Measurements from ENCODE around the gene TTC22. TPM values are rescaled to one million over a fixed set of nuclear protein-coding genes. Genes with fewer than 3 reads are reported as not detected.
"Not testable (repeated sequence)": the region's sequence is repeated elsewhere in the genome, so short reads cannot be mapped to it uniquely, and the experiment has no call there.

The TTC22 gene
- total RNA-seq, 2 donors from 2014 or later: 1.4 to 9.6 TPM

GRCh38 chr1:54781023-54781723, 19.9 kb downstream of the TTC22 start:
- H3K36me3 Mint-ChIP-seq: no peaks in the 10 kb centered on the region
- no peak for ATAC-seq

DNA sequence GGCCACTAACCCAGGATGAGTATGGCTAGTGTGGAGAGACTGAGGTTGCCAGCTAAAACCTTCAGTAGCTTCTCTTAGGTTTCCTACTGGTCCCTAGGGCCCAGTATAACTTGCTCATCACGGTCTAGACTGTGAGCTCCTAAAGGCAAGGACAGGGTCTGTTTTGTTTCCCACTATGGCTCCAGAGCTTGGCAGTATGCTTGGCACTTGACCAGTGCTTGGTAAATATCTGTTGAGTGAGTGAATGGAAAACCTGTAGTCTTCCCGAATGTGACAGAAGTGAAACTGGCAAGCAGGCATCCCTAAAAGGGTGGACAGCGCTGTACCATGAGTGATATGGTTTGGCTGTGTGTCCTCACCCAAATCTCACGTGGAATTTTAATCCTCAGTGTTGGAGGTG, 23.7 kb downstream of the TTC22 start:
- no peaks in the 10 kb centered on the region for H3K9me3 Mint-ChIP-seq
- no peaks in the 10 kb centered on the region for H3K36me3 Mint-ChIP-seq
- ATAC-seq: no peak
- no peak for DNase-seq (ENCODE audit: low spot score in 2 of 2)
- H3K27ac Mint-ChIP-seq: no peak overlapping the region

More at GRCh38 chr1:54781023-54781723, 19.9 kb downstream of the TTC22 start:
- no peak for DNase-seq (ENCODE audit: low spot score in 2 of 2)
- no peaks in the 10 kb centered on the region for H3K9me3 Mint-ChIP-seq
- no peak overlapping the region for H3K27ac Mint-ChIP-seq

GRCh38 chr1:54777011-54777410, 24.1 kb downstream of the TTC22 start:
- DNase-seq (ENCODE audit: low spot score in 2 of 2): no peak
- Mint-ChIP-seq H3K9me3 (no peaks in the 10 kb centered on the region), H3K36me3 (no peaks in the 10 kb centered on the region), H3K27ac (no peak overlapping the region)
- no peak for ATAC-seq

- ATAC-seq; H3K36me3 Mint-ChIP-seq; DNase-seq (ENCODE audit: low spot score in 2 of 2); H3K9me3 Mint-ChIP-seq: not testable (repeated sequence)
- peak overlapping the region in 1 of 2 donors; percentile 52 for H3K27ac Mint-ChIP-seq
These were observed 25.0 kb downstream of the TTC22 start for GRCh38 chr1:54775828-54776721.

DNA sequence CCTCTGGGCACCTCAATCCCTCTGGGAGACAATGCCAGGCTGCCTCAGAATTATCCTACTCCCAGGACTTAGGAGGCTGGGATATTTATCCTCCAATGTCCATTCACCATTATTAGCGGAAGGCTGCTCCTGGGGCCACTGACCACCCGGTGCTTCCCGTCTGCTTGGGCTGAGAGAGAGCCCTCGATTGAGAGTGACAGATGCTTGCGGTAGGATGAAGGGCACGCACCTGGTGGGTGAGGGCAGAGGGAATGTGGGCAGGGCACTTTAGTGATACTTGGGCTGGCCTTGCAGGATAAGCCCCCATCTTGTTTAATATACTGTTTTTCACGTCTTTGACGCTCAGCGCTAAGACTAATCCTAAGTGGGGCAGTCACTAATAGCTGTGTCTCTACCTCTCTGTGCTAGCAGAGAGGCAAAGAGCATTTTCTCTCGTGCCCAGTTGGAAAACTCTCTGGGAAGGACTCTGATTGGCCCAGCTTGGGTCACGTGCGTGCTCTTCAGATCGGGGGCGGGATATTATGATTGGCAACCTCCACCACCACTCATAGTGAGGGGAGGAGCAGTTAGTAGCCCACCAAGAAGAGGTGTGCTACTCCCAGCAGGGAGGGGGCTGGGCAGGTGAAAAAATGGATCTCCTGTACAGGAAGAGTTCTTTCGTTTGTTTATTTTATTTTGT, 26.2 kb downstream of the TTC22 start:
- ATAC-seq (peak; percentile 49 to 64), DNase-seq (ENCODE audit: low spot score in 2 of 2) (no peak)
- Mint-ChIP-seq H3K27ac (no peak overlapping the region), H3K9me3 (no peaks in the 10 kb centered on the region), H3K36me3 (no peaks in the 10 kb centered on the region)

- Mint-ChIP-seq H3K27ac (peak overlapping the region in 1 of 2 donors; percentile 10), H3K9me3 (no peaks in the 10 kb centered on the region), H3K36me3 (no peaks in the 10 kb centered on the region)
- ATAC-seq: no peak
- no peak for DNase-seq (ENCODE audit: low spot score in 2 of 2)
These were observed 28.2 kb downstream of the TTC22 start for GRCh38 chr1:54772951-54773350.

DNA sequence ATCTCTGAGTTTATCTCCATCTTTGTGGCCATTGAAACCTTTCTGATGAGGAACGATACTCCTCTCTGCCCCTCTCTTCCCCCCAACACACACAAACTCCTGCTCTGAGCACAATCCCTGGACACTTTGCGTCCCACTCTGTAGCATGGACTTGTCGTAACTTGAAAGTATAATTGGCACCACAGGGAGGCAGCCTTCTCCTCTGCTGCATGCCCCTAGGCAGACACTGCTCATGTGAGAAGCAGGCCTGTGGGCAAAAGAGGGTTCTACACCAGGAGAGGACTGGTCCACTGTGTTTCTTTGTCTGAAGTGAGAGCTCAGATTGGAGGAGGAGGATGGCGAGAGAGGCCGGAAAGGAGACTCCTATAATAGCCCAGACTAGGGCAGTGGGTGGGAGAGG, 33.0 kb downstream of the TTC22 start:
- H3K27ac Mint-ChIP-seq: no peak overlapping the region
- H3K36me3 Mint-ChIP-seq: peaks cover 0 to 6% of the 10 kb centered on the region in 2 donors
- ATAC-seq: no peak
- DNase-seq (ENCODE audit: low spot score in 2 of 2): no peak
- no peaks in the 10 kb centered on the region for H3K9me3 Mint-ChIP-seq

- no peaks in the 10 kb centered on the region for H3K9me3 Mint-ChIP-seq
- H3K36me3 Mint-ChIP-seq: peaks cover 0 to 6% of the 10 kb centered on the region in 2 donors
- ATAC-seq: no peak
- H3K27ac Mint-ChIP-seq: no peak overlapping the region
- no peak for DNase-seq (ENCODE audit: low spot score in 2 of 2)
These were observed 33.6 kb downstream of the TTC22 start for GRCh38 chr1:54767526-54767925.

DNA sequence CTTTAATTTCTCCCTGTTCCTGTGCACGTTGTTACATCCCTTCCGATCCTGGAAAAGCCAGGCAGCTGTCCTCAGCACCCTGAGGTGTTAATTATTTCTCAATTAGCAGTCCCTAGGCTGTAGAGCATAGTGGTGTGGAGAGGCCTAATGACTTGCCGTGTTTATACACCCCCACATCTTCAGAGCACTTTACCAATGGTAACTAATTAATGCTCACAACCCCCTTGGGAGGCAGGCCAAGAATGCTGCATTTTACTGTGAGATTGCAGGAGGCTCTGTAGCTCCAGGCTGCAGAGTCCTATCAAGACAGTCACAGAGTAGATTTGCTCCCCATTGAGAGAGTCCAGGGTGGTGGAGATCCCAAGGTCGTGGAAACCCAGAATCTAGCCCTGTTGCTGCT, 34.4 kb downstream of the TTC22 start:
- no peaks in the 10 kb centered on the region for H3K9me3 Mint-ChIP-seq
- ATAC-seq (no peak), DNase-seq (ENCODE audit: low spot score in 2 of 2) (no peak)
- no peak overlapping the region for H3K27ac Mint-ChIP-seq
- peaks cover 0 to 6% of the 10 kb centered on the region in 2 donors for H3K36me3 Mint-ChIP-seq

GRCh38 chr1:54764922-54765561, 36.1 kb downstream of the TTC22 start:
- peak overlapping the region; percentile 95 for H3K27ac Mint-ChIP-seq
- ATAC-seq (peak; percentile 2 to 3), DNase-seq (ENCODE audit: low spot score in 2 of 2) (no peak)
- no peaks in the 10 kb centered on the region for H3K9me3 Mint-ChIP-seq
- H3K36me3 Mint-ChIP-seq: peaks cover 0 to 6% of the 10 kb centered on the region in 2 donors

- Mint-ChIP-seq H3K9me3 (no peaks in the 10 kb centered on the region), H3K27ac (peak within 1 kb of the TSS; percentile 95), H3K36me3 (peaks cover 0 to 6% of the 10 kb centered on the region in 2 donors)
- DNase-seq (ENCODE audit: low spot score in 2 of 2) (peak; percentile 96 to 98), ATAC-seq (peak; percentile 96 to 97)
These were observed 36.8 kb downstream of the TTC22 start, which contains the start of gene PARS2 for GRCh38 chr1:54764133-54764921. PARS2 (minus strand) TSS chr1:54764523; CDS start chr1:54759161, 5,362 bp downstream.

- Mint-ChIP-seq H3K9me3 (no peaks in the 10 kb centered on the region), H3K27ac (peak overlapping the region; percentile 95)
- DNase-seq (ENCODE audit: low spot score in 2 of 2): no peak
These were observed 37.3 kb downstream of the TTC22 start for GRCh38 chr1:54763816-54764132.

GRCh38 chr1:54758678-54759348, 42.3 kb downstream of the TTC22 start:
- H3K27ac Mint-ChIP-seq: peak overlapping the region in 1 of 2 donors; percentile 11
- ATAC-seq (no peak), DNase-seq (ENCODE audit: low spot score in 2 of 2) (no peak)
- no peaks in the 10 kb centered on the region for H3K9me3 Mint-ChIP-seq
- H3K36me3 Mint-ChIP-seq: peaks cover 0 to under 1% of the 10 kb centered on the region in 2 donors

More at GRCh38 chr1:54763816-54764132, 37.3 kb downstream of the TTC22 start:
- peaks cover 0 to 6% of the 10 kb centered on the region in 2 donors for H3K36me3 Mint-ChIP-seq
- no peak for ATAC-seq

DNA sequence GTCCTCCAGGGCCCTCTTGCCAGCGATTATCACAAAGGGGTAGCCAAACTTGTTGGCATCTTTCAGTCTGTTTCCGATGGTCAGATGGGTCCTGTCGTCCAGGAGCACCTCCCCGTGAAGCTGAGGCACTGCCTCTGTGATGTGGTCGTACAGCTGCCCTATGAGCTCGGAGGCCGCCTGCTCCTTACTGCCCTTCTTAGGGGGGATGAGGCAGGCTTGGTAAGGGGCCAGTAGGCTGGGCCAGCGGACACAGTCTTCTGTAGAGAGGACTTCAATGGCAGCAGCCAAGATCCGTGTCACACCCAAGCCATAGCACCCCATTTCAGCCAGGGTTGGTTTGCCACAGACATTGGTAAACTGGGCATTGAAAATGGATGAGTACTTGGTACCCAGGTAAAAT, 43.3 kb downstream of the TTC22 start:
- H3K27ac Mint-ChIP-seq: no peak overlapping the region
- DNase-seq (ENCODE audit: low spot score in 2 of 2) (no peak), ATAC-seq (no peak)
- no peaks in the 10 kb centered on the region for H3K36me3 Mint-ChIP-seq
- H3K9me3 Mint-ChIP-seq: no peaks in the 10 kb centered on the region

DNA sequence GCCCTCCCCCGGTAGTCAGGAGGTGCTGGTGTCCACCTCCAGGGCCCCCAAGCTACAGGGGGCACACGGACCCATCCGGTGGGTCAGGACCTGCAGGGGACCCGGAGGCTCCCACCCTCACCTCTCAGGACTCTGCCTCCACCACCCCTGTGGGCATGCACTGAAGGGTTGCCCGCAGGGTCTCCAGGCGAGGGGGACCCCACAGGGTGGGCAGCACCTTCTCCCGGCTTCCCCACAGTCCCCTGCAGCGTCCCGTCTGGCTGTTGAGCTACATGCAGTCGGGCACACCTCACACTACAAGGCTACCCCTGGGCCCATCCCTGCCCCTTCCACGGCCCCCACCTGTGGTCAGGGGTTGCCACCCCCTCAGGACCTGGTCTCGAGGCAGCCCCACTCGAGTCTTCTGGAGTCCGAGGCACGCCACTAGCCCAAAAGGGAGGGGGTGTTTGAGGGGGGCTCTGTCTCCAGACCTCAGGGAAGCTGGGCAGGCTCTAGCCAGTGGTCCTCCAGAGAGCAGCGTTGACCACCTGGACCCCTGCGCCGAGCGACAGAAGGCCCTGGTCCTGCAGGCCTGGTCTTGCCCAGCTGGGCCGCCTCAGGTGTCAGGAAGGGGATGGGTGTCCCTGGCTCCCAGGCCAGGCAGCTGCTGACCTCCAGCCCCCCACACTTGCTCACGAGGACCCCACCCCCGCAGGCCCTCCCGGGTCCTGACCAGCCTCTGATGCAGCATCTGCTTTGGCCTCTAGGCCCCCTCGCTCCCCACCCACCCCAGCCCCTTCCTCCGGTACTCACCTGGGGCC, 46.4 kb downstream of the TTC22 start:
- Mint-ChIP-seq H3K9me3 (no peaks in the 10 kb centered on the region), H3K36me3 (no peaks in the 10 kb centered on the region), H3K27ac (no peak overlapping the region)
- DNase-seq (ENCODE audit: low spot score in 2 of 2) (no peak), ATAC-seq (no peak)

All from activated naive CD4-positive, alpha-beta T cell treated with anti-CD3 and anti-CD28 coated beads, Interleukin-2, amount 50 U/mL, for 72 hours (primary cell).